Left lung (tissue), 10 donors: ENCODE data around the gene AZI2. TPM values are rescaled to one million over a fixed set of nuclear protein-coding genes. Genes with fewer than 3 reads are reported as not detected.
A peak's percentile ranks its signal among the peaks of the same experiment; 100 is the strongest.

Experiments used
- ATAC-seq: fragments of 200-7000 bp; cut with Tn5 transposase; one replicate; pipeline ENCODE4 v1.9.1; 2020; ENCODE audit warnings: moderate library complexity
- DNase-seq, 4 donors: peaks; one replicate each; pipeline ENCODE4 v3.0.0-alpha.2; 2013 to 2020
- H3K27ac ChIP-seq, 2 donors: fragments of 200-600 bp; sonication (generic) in 1 of 2; one replicate each; pipeline versions ENCODE4 v1.5.0 to v1.8.0; 2020 to 2021
- H3K27me3 ChIP-seq, 2 donors: fragments of 200-600 bp; sonication (generic) in 1 of 2; one replicate each; pipeline versions ENCODE4 v1.5.0 to v1.8.0; 2020 to 2021
- H3K36me3 ChIP-seq, 2 donors: fragments of 200-600 bp; sonication (generic) in 1 of 2; one replicate each; pipeline versions ENCODE4 v1.5.0 to v1.8.0; 2020 to 2021
- H3K4me1 ChIP-seq, 2 donors: fragments of 200-600 bp; one replicate each; pipeline ENCODE4 v1.8.0; 2021
- H3K4me3 ChIP-seq, 2 donors: fragments of 200-600 bp; sonication (generic) in 1 of 2; one replicate each; pipeline versions ENCODE4 v1.5.0 to v1.8.0; 2020 to 2021; ENCODE audit warnings: mild to moderate bottlenecking in 1 of 2
- H3K9me3 ChIP-seq, 2 donors: fragments of 200-600 bp; sonication (generic) in 1 of 2; one replicate each; pipeline versions ENCODE4 v1.5.0 to v1.8.0; 2020 to 2021
- CTCF ChIP-seq, 2 donors: fragments of 200-600 bp; sonication (generic) in 1 of 2; IDR thresholded peaks; one replicate each; pipeline versions ENCODE4 v1.5.0 to v1.8.0; 2021; ENCODE audit warnings: antibody characterized with exemption in 2 of 2
- intact Hi-C, 2 donors: fragments of 100-400 bp; cut with DNase I; formaldehyde crosslinking; loops; one replicate each; pipeline versions ENCODE4 v1.11.2 to v1.14.2; 2022
- polyA plus RNA-seq, 6 donors: library from polyadenylated mRNA; unstranded; fragments of 120-200 nt; gene quantifications; one replicate each; pipeline ENCODE4 v1.2.1, GENCODE V29; 2013; ENCODE audit not compliant: insufficient read length in 6 of 6
- total RNA-seq, 2 donors: library from RNA; stranded (reverse); fragmentation: NEBNext Ultra II Directional; extraction: Animal tissue kit (Norgen Biotek cat#: 25700); gene quantifications; one replicate each; pipeline ENCODE4 v1.2.1, GENCODE V29; 2021
- donor health status: DM: no; HTN: yes; CAD: no.
- donor health status: DM: no; HTN: no; CAD: no.

The AZI2 gene
- total and polyA plus RNA-seq, 8 donors, result 70.6 to 154 (median 111) TPM

GRCh38 chr3:28315711-28316110, 32.9 kb downstream of the AZI2 start:
- Histone ChIP-seq H3K4me1 (no peaks in the 10 kb centered on the region), H3K27ac (no peak overlapping the region), H3K4me3 (no peak overlapping the region), H3K36me3 (peaks cover 0 to 7% of the 10 kb centered on the region in 2 donors), H3K27me3 (no peaks in the 10 kb centered on the region), H3K9me3 (no peaks in the 10 kb centered on the region)
- intact Hi-C loops, result no loop called here
- DNase-seq (no peak), ATAC-seq (no peak)
- TF ChIP-seq CTCF (IDR thresholded peaks at IDR 0.05), result no peak

DNA sequence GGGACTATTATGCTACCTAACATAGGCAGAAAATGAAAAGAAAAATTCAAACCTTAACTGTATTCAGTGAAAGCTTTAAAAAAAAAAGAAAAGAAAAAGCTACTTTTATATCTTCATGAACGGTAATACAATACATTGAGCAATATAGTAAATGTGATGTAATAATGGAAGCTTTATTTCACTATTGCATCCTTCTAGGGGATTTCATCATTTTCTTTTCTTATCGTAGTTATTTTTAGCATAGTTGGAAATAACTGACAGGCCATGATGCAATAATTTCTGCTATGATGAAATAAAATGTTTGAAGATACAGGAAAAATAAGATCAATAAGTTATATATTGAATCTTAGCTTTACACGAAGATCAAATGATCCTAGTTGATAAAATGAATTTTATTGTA, 40.4 kb downstream of the AZI2 start:
- Histone ChIP-seq H3K9me3 (no peaks in the 10 kb centered on the region), H3K27me3 (no peaks in the 10 kb centered on the region), H3K36me3 (no peaks in the 10 kb centered on the region), H3K4me1 (no peaks in the 10 kb centered on the region), H3K4me3 (no peak overlapping the region), H3K27ac (no peak overlapping the region)
- DNase-seq (no peak), ATAC-seq (no peak)
- intact Hi-C loops, result no loop called here
- no peak for TF ChIP-seq CTCF (IDR thresholded peaks at IDR 0.05)

GRCh38 chr3:28301688-28302087, 46.9 kb downstream of the AZI2 start:
- no peak for TF ChIP-seq CTCF (IDR thresholded peaks at IDR 0.05)
- Histone ChIP-seq H3K9me3 (no peaks in the 10 kb centered on the region), H3K27ac (no peak overlapping the region), H3K4me3 (no peak overlapping the region), H3K4me1 (no peaks in the 10 kb centered on the region), H3K27me3 (no peaks in the 10 kb centered on the region), H3K36me3 (no peaks in the 10 kb centered on the region)
- intact Hi-C loops, result no loop called here
- peak in 1 of 4 donors; percentile 15 for DNase-seq
- ATAC-seq, result peak; percentile 83

DNA sequence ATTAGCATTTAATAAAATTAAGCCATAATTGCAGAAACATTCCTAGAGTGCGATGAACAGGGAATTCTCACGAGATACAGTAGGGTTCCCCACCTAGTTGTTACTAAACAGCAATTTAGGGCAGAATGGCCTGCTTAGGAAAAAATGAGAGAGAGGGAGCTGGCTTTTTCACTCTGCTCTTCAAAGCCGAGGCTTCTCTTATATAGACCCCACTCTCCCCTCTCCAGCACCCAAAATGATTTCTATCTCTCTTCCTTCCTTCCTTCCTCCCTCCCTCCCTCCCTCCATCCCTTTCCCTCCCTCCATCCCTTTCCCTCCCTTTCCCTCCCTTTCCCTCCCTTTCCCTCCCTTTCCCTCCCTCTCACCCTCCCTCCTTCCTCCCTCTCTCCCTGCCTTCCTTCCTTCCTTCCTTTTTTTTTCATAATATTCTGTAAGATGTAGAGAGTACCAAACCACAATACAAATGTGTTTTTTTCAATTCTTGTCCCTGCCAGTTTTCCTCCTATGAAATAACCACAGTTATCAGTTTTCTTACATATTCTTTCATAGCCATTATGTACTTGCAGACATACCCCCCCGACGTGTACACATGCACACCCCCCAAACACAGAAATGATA, 48.2 kb downstream of the AZI2 start:
- Histone ChIP-seq H3K27me3 (no peaks in the 10 kb centered on the region), H3K4me1 (peaks cover 5 to 9% of the 10 kb centered on the region in 2 donors), H3K4me3 (no peak overlapping the region), H3K27ac (no peak overlapping the region), H3K9me3 (no peaks in the 10 kb centered on the region), H3K36me3 (no peaks in the 10 kb centered on the region)
- ATAC-seq (no peak), DNase-seq (no peak)
- intact Hi-C loops, result no loop called here
- TF ChIP-seq CTCF (IDR thresholded peaks at IDR 0.05), result no peak

- no peaks in the 10 kb centered on the region for H3K9me3 ChIP-seq
- H3K4me3 ChIP-seq, result no peak overlapping the region
- DNase-seq (no peak), ATAC-seq (no peak)
- intact Hi-C loops, result no loop called here
- H3K27ac ChIP-seq, result no peak overlapping the region
- H3K27me3 ChIP-seq, result no peaks in the 10 kb centered on the region
- H3K36me3 ChIP-seq, result no peaks in the 10 kb centered on the region
- H3K4me1 ChIP-seq, result peaks cover 5 to 12% of the 10 kb centered on the region in 2 donors
- TF ChIP-seq CTCF (IDR thresholded peaks at IDR 0.05), result no peak
Measured at GRCh38 chr3:28299705-28300104, 48.9 kb downstream of the AZI2 start.
